Stimulated activated CD4-positive, alpha-beta T cell treated with anti-CD3 and anti-CD28 coated beads, Interleukin-4, amount 100 ng/mL, for 48 hours (primary cell): ENCODE results near the gene TRMT10B.

ENCODE experiments used
- DNase-seq, 2 donors: peaks; one replicate each; pipeline ENCODE4 v3.0.0-alpha.2; 2020; ENCODE audit warnings: low read depth in 2 of 2

TRMT10B gene, protein sequence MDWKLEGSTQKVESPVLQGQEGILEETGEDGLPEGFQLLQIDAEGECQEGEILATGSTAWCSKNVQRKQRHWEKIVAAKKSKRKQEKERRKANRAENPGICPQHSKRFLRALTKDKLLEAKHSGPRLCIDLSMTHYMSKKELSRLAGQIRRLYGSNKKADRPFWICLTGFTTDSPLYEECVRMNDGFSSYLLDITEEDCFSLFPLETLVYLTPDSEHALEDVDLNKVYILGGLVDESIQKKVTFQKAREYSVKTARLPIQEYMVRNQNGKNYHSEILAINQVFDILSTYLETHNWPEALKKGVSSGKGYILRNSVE

DNA sequence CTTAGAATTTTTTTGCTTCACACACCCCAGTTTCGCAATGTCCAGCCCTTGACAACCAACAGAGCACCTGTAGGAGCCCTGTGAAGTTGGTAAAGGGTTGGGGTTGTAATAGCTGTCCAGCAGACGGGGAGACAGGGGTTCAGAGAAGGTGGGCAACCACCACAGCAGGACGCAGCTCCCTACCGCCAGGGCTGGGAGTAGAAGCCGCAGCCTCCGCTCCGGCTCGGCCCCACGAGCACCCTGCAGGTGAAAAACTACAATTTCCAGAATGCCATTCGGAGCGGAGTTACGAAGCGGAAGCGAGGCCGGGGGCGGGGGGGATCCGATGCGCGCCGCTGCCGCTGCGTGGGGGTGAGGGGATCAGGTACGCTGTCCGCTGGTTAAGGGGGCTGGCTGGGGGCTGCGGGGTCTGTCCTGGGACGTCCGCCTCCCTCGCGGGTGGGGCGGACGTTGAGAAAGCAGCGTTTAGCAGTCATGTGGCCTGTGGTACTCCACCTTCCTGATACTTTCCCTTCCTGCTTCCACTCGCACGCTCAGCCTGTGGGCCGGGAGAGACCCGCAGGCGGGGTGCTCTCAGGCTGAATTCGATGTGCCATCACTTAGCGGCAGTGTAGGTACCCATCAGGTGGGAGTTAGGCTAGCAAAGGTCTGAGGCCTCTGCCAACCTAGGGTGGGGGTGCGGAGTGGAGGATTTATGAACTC is at the start of gene TRMT10B:
TRMT10B (plus strand) TSS at position 317 of the 702 bp plus-strand sequence. CDS start 8,127 bp downstream, outside the sequence.
- DNase-seq: peak; percentile 68 to 72

DNA sequence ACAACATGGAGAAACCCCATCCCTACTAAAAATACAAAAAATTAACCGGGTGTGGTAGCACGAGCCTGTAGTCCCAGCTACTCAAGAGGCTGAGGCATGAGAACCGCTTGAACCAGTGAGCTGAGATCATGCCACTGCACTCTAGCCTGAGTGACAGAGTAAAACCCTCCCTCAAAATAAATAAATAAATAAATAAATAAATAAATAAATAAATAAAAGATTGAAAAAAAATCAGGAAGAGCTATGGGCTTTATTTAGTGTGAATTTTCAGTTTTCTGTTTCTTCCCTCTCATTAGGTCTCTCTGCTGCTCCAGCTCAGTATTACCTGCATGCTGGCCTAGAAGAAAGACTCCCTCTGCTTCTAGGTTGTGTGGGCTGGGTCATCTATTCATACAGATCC is 47.8 kb upstream of the TRMT10B start:
- DNase-seq: no peak

DNA sequence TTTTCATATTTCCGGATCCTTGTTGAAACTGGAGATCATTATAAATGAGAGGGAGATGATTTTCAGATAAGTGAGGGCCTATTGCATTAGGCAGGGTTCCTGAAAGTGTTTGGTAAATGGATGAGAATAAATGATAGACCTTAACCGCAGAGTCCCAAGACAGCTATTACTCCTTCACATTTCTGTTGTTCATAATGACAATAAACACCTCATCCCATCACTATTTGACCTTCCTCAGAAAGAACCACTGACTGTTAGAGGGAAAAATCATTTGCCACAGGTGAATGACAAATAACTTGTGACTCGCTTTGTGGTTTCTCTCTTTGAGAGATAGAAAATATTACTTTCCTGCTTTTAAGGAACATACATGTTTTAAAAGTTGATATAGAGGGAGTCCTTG is 47.3 kb upstream of the TRMT10B start:
- no peak for DNase-seq

DNA sequence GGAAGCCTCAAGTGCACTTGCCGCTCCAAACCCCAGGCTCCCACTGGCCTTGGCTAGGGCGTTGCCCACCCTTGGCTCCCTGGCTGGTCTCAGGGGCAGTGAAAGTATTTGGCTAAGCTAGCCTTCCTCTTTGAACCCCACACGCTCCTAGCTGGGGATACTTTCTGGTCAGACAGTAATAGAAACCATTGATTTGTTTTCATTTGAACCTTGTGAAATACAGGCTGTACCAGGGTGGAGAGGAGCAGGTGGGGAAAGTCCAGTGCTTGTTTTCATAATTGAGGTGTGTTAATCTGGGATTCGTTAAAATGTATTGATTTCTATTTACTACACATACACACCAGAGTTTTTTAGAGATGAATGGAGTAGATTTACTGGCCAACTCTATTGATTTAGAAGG is 45.9 kb upstream of the TRMT10B start:
- no peak for DNase-seq

DNA sequence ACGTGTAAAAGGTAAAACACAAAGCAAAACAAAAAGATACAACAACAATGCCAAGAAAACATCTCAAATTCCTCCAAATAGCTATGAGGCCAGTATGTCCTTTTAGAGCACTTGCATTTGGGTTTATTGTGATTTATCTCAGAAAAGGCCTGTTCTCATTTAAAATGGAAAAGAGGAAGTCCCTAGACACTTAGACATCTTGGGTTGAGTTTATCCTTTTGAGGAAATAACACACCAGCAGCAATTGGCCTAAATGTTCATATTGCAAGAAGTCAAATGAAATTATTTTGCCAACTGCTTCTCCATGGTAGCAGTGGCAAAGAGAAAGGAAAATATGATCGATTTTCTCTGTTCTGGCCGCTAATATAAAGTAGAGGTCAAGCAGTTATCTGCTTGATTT is 43.6 kb upstream of the TRMT10B start:
- no peak for DNase-seq

DNA sequence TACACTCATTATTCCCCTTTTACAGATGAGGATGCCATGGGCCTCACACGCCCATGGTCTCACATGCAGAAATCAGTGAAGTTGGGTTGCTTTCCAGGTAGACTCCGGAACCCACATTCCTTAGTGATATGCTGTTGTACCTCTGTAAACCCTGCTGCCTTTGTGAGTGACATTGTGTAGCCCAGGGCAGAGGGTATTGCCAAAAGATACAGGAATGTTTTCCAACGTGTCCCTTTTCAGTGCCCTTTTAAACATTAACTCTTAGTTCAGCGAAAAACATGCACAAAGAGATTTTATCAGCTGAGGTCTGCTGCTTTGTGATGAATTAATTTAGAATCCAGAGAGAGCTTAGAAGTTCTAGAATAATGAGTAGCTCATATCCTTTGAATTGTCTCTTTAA is 38.3 kb upstream of the TRMT10B start:
- no peak for DNase-seq

DNA sequence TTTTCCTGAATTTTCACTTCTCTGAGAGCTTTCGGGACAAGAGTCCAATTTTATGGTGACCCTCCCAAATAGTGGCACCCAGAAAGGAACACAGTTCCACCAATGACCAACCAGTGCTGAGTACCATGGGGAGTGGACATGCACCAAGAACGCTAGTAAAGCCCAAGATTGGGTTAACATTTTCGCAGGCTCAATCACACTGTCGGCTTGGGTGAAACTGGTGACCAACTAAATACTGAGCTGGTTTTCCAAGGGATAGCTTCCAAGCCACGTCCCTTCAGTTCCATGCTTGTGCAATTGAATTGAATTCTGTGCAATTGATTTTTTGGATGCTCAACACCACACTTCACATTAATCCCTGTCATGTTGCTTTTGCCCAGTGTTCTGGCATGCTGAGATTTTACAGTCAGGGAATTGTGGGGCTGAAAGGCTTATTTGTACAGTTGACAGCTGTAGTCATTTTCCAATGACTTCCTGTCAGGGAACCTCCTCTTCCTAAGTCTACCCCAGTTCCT is 37.6 kb upstream of the TRMT10B start:
- DNase-seq: no peak

DNA sequence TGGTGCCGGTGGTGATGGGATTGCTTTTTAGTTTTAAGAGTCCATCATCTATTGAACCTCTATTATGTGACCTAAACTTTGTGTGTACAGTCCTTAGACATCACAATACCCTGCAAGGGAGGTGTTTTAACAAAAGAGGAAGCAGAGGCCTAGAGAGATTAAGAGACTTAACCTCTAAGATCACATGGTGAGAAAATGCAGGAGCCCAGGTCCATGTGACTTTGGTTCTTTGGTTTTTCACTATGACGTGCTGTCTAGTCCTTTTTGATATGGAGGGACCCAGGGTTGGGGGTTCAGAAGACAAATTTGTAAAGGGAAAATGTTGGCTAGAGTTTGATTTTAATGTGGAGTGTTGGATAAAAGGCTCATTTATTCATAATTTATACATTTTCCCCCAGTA is 34.1 kb upstream of the TRMT10B start:
- no peak for DNase-seq

DNA sequence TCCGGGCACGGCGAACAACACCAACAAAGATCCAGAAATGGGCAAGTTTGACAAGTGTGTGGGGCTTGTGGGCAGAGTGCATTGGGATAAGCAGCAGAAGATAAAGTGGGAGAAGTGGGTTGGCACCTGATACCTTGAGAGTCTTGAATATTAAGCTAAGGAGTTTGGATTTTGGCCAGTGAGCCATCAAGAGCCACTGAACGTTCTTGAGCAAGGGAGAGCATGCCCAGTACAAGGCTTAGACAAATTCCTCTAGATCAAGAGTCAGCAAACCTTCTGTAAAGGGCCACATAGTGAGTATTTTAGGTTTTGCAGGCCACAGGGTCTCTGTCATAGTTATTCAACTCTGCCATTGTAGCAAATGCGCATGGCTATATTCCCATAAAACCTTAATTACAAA is 26.6 kb upstream of the TRMT10B start:
- no peak for DNase-seq

DNA sequence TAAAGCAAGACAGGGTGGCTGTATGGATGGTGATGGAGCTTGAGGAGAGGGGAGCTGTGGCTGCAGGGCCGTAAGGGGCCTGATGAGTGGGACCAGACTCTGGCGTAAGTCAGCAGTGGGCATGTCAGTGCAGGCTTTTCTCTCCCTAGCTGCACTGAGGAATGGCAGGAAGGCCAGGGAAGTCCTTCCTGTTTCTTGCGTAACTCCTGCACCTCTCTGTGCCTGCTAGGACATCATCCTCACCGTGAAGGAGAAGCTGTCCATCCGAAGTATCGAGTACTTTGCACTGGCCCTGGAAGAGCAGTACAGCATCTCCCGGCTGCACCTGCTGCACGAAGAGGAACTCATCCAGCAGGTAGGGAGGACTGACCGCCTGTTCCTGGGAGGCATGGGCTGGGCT is 24.1 kb upstream of the TRMT10B start:
- DNase-seq: no peak

DNA sequence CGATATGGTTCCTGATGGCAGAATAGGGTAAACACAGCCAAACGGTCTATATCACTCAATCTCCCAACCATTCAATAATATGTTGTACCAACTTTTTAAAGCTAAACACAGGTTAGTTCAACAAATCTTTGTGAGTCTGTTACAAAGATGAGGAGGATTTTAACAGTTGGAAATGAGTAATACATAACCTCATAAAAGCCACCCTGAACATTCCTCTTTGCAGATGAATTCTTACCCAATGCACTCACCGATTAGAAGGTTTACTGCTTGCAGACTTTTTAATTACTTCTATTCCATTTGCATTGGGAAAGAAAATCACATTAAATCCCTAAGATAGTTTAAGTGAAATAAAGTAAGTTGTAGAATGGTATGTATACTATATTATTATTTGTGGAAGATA is 23.3 kb upstream of the TRMT10B start:
- DNase-seq: no peak

DNA sequence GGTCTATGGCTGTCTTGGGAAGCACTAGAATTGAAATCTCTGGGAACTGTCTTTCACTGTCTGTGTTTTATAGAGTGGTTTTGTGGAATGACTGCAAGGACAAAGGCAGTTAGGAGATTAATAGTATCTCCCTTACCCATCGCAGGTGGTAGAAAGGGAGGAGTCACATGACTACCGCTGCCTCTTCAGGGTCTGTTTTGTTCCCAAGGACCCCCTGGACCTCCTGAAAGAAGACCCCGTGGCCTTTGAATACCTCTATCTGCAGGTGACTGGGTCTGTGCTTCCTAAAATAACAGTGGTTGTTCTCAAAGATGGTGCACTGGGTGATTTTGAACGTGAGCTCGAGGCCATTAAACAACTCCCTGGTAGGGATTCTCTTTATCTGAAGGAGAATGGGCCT is 22.8 kb upstream of the TRMT10B start:
- no peak for DNase-seq

DNA sequence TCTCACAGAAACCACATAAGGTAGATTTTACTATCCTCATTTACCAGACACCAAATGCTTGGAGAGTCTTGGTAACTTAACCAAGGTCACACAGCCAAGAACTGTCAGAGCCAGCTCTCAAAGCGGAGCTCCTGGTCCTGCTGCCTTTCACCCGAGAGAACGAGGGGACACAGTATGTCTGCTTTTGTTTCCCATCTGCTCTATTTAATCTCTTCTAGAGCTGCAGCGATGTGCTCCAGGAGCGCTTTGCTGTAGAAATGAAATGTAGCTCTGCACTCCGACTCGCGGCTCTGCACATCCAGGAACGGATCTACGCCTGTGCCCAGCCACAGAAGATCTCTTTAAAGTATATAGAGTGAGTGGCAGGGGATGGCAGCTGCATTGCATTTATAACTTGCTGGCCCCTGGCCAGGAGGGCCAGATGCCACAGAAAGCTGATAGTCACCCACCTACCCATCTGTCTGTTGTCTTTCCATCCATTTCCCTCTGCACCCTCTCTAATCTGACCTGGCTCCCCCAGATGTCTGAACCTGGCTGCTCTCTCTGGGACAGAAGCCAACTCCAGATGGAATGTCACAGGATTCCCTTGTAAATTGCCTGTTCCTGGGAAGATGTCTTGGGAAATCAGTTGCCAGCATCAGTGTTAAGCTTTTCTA is 21.4 kb upstream of the TRMT10B start:
- no peak for DNase-seq

DNA sequence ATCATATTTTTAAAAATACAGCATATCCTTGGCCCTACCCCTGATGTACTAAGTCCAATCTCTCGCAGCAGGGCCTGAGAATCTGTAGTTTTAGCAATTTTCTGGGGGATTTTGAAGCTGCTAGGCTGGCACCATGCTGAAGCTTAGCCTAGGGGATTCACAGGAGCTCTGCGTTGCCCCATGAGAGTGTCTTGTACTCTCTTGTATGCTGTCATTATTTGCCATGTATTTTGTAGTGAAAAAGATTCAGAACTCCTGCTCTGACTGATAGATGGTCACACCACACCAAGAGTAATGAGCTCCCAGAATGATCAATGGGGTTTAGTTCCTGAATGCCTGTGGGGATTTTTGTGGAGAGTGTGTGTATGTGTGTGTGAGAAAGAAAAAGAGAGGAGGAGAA is 20.7 kb upstream of the TRMT10B start:
- DNase-seq: no peak

DNA sequence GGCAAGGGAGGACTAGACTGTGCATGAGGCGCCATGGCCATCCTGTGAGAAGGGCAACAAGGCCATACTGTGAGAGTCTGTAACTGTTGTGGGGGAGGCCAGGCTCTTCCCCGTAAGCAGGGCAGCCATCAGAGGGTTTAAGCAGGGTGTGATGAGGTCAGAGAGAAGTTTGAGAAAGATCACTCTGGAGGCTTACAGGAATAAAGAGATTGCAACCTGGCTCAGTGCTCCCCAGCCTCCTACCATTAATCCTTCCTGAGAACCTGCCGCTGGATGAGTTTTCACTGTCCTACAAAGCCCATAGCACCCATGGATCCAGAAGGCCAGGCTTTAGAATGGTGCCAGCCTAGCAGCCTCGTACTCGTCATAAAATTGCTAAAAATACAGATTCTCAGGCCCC is 14.4 kb upstream of the TRMT10B start:
- DNase-seq: no peak

DNA sequence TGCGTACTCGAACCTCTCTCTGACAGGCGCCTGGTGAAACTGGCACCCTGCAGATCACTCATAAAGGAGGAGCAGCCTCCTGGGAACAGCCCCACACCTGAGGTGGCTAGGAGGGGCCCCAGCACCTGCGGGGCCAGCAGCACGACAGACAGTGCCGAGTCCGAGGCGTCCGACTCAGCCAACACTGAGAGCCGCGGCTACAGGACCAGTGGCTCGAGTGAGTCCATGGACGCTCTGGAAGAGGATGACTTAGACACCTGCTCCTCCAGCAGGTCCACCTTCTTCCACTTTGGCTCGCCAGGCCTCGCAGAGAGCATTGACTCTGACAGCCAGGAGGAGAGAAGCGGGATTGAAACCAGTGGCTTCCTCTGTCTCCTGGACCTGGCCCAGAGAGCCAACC is 13.5 kb upstream of the TRMT10B start:
- DNase-seq: no peak

DNA sequence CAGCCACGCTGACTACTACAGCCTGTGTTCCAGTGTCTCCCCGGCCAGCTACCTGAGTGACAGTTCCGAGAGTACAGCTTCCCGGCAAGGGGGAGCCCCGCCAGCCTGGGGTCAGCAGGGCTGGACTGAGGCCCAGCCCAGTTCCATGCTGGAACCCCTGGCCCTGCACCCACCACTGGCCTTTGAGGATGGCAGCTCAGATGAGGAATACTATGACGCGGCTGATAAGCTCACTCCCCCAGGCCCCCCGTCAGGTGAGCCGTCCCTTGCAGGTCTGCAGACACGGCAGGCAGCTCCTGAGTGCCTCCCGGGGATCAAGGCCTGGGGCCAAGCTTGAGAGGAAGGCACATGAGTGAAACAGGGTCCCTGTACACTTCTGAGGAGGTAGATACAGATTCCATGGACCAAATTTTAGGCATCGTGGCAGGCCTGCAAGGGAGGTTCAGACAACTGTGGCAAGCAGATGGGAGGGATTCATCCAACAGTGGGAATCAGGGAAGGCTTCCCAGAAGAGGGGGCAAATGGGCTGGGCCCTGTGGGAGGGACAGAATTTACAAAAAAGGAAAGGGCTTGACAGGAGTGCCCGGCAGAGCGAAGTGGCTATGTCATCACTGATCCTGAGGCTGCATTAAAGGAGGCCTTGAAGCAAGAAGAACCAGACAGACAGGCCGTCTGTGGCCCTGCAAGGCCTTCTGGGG is 12.8 kb upstream of the TRMT10B start:
- DNase-seq: no peak

DNA sequence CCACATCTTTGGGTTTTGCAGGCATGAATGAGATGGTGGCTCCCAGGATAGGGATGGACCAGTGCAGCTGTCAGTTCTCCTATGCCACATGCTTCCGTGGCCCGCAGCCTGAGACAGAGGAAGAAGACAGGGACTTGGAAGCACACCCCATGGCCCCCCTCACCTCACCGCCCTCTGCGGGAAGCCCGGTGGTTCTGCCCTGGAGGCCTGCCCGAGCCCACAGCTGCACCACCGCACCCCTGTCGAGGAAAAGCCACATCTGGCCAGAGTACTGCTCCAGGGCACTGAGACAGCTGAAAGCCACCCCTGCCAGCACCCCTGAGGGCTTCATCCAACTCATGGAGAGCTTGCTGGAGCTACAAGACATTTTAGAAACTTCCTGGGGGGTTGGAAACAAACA is 7.6 kb upstream of the TRMT10B start:
- DNase-seq: no peak

DNA sequence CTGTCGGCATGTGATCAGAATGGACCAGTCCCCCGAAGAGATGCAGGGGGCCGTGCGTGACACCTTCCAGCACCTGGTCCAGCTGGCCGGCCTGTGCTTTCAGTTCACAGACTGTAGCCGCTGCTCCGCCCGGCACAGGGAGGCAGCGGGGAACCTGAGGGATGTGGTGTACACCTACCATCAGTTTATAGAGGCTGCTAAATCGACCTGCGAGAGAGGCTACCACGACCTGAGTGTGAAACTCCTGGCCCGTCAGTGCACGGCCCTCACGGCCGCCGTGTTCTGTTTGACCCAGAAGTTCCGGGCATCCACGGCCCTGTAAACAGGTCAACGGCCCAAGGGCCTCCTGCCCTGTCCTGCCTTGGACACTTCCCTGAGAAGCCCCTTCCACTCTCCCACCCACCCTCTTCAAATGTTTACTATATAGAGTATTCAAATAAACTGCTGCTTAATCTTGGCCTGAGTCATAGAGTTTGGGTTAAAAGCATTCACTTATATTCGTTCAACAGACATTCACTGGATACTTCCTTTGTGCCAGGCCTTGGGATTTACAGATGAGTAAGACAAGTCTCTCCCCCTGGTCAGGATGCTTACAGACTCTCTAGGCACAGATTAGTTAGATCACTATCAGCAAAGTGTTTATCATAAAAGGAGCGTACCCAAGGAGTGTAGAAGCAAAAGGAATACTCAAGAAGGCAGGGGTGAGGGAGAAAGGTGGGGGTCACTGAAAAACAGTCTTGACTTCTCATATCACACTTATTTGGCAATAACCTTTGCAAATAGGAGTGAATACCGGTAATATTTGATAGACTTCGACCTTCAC is 6.9 kb upstream of the TRMT10B start:
- DNase-seq: no peak

DNA sequence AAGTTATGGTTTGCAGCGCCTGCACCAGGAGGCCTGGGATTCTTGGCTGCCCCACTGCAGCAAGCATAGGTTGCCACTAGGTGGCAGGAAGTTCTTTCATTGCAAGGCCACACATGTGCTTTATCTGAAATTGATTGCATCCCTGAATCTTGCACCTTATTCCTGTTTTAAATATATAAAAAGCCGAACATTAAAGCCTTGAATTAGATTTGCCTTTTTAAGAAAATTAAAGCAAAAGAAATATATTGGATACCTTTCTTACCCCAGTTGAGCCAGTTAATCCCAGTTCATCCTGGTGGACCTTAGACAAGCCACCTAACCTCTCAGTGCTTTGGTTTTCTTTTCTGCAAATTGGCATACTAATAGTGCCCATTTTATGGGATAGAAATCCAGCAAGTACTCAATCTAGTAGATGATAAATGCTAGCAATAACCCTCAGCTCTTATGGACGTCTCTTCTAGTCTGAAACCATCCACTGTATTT is 6.3 kb upstream of the TRMT10B start:
- DNase-seq: peak; percentile 45 to 50

DNA sequence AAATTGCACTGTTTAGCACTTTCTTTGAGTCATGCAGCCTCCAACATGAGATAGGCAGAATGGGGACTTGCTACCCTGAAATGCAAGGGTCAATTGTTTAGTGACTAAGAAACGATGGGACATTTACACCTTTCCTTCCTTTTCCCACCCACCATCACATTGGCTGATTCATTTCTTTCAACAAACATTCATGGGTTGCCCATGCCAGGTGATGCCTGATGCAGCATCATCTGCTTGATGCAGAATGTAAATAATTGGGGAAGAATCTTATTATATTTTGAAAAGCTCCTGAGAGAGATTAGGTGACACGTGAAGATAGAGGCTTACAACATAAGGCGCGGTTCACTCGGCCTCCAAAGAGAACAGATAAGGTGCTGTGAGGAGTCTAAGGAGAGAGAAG is 4.5 kb upstream of the TRMT10B start:
- DNase-seq: no peak
